HG02623 (cell line): ENCODE measurements around the gene ANKS3.

Experiments used
- ATAC-seq: cut with Tn5 transposase; IDR thresholded peaks from one replicate; pipeline ENCODE4 v1.9.1; 2021; ENCODE audit warnings: moderate library complexity; ENCODE audit not compliant: unreplicated experiment

ANKS3 gene

GRCh38 chr16:4686497-4687210 is 47.4 kb downstream of the ANKS3 start:
- ATAC-seq = no peak

GRCh38 chr16:4685776-4686496 is 48.1 kb downstream of the ANKS3 start:
- ATAC-seq = no peak

GRCh38 chr16:4685292-4685691 is 48.8 kb downstream of the ANKS3 start:
- ATAC-seq = no peak

- ATAC-seq = no peak
Observed at GRCh38 chr16:4684763-4685162, 49.3 kb downstream of the ANKS3 start.

- no peak for ATAC-seq
Observed at GRCh38 chr16:4684058-4684715, 49.9 kb downstream of the ANKS3 start.

GRCh38 chr16:4683255-4684057 is 50.6 kb downstream of the ANKS3 start:
- ATAC-seq = no peak

GRCh38 chr16:4682616-4683254 is 51.3 kb downstream of the ANKS3 start:
- ATAC-seq = no peak

GRCh38 chr16:4682084-4682591 is 51.9 kb downstream of the ANKS3 start:
- ATAC-seq = no peak

GRCh38 chr16:4681471-4682083 is 52.5 kb downstream of the ANKS3 start:
- no peak for ATAC-seq

- ATAC-seq = no peak
Observed at GRCh38 chr16:4680673-4681470, 53.2 kb downstream of the ANKS3 start.

GRCh38 chr16:4679850-4680636 is 54.0 kb downstream of the ANKS3 start:
- ATAC-seq = no peak

- no peak for ATAC-seq
Observed at GRCh38 chr16:4679156-4679849, 54.8 kb downstream of the ANKS3 start.

GRCh38 chr16:4678596-4678995 is 55.5 kb downstream of the ANKS3 start:
- no peak for ATAC-seq

GRCh38 chr16:4677994-4678393 is 56.1 kb downstream of the ANKS3 start:
- no peak for ATAC-seq

- no peak for ATAC-seq
Observed at GRCh38 chr16:4677390-4677789, 56.7 kb downstream of the ANKS3 start.

GRCh38 chr16:4676831-4677230 is 57.2 kb downstream of the ANKS3 start:
- no peak for ATAC-seq

GRCh38 chr16:4675864-4676786 is 57.9 kb downstream of the ANKS3 start:
- ATAC-seq = no peak
